ENCODE results near the gene MLIP. TPM values are rescaled to one million over a fixed set of nuclear protein-coding genes. Genes with fewer than 3 reads are reported as not detected.

The MLIP gene
- total RNA-seq, 3 donors from 2014 or later (not counting 1 experiment from before 2014, with no cell fraction given): not detected

DNA sequence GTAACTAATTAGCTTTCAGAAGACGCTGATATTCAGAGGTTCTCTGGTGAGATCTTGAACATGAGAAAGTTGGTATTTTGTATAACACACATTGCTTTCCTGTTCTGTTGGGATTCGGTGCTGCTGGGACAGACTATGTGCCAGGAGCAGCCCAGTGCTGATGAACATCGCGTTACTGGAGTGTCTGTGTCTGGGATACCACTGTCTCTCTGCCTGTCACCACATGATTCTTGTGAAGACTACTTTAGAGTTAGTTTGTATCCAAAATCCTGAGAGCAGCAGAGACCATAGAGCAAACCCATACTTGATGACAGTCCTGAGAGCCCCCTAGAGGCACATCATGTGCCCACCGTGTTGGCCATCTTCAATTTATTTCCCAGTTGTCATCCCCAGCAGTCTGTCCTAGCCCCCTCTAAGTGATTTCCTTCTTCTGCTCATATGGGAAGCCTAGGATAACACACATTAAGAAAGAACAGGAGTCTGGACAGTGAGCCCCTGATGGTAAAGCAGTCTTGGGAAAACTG, 155.2 kb downstream of the MLIP start:
- ATAC-seq: no peak
- Histone ChIP-seq H3K27ac (ENCODE audit: low read length) (no peak overlapping the region), H3K27me3 (ENCODE audit: control insufficient read depth, insufficient read depth, low read length) (no peaks in the 10 kb centered on the region), H3K4me1 (ENCODE audit: control insufficient read depth, insufficient read depth, low read length) (no peaks in the 10 kb centered on the region), H3K9me3 (ENCODE audit: control insufficient read depth, insufficient read depth, low read length) (no peaks in the 10 kb centered on the region), H3K4me3 (ENCODE audit: low read length) (no peak overlapping the region), H3K36me3 (ENCODE audit: control insufficient read depth, insufficient read depth, low read length) (no peaks in the 10 kb centered on the region)
- no peak for DNase-seq
- TF ChIP-seq, protein P1, sequence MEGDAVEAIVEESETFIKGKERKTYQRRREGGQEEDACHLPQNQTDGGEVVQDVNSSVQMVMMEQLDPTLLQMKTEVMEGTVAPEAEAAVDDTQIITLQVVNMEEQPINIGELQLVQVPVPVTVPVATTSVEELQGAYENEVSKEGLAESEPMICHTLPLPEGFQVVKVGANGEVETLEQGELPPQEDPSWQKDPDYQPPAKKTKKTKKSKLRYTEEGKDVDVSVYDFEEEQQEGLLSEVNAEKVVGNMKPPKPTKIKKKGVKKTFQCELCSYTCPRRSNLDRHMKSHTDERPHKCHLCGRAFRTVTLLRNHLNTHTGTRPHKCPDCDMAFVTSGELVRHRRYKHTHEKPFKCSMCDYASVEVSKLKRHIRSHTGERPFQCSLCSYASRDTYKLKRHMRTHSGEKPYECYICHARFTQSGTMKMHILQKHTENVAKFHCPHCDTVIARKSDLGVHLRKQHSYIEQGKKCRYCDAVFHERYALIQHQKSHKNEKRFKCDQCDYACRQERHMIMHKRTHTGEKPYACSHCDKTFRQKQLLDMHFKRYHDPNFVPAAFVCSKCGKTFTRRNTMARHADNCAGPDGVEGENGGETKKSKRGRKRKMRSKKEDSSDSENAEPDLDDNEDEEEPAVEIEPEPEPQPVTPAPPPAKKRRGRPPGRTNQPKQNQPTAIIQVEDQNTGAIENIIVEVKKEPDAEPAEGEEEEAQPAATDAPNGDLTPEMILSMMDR (IDR thresholded peaks at IDR 0.05): no peak
- Mint-ChIP-seq H3K4me3 (no peak overlapping the region), H3K36me3 (no peaks in the 10 kb centered on the region), H3K27ac (no peak overlapping the region), H3K4me1 (no peaks in the 10 kb centered on the region), H3K9me3 (peaks cover 4 to 5% of the 10 kb centered on the region in 2 donors), H3K27me3 (ENCODE audit: low read depth in 2 of 2) (no peaks in the 10 kb centered on the region)
- intact Hi-C loops (cut with micrococcal nuclease): no loop called here
- 83% methylated on average over 5 of the region's 5 CpGs for WGBS (ENCODE audit: insufficient coverage)

DNA sequence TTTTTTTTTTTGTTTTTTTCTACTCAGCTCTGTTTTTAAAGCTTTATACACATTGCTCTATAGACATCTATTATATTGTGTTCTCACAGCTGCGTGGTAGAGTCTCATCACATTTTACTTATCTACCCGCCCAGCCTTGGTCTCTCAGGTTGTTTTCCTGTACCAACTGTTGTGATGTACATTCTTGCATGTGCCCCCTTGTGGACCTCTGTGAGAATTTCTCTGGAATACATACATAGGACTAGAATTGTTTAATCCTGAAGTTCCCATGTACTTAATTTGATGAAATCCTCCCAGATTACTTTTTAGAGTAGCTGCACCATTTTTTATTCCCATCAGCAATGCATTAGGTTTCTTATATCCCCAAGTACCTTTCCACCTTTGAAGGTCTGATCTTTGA, 156.6 kb downstream of the MLIP start:
- ATAC-seq (no peak), DNase-seq (no peak)
- no peaks in the 10 kb centered on the region for H3K4me1 ChIP-seq (ENCODE audit: control insufficient read depth, insufficient read depth, low read length)
- TF ChIP-seq, protein P1 (IDR thresholded peaks at IDR 0.05): no peak
- H3K27me3 Mint-ChIP-seq (ENCODE audit: low read depth in 2 of 2): no peaks in the 10 kb centered on the region
- no peaks in the 10 kb centered on the region for H3K27me3 ChIP-seq (ENCODE audit: control insufficient read depth, insufficient read depth, low read length)
- no peaks in the 10 kb centered on the region for H3K9me3 ChIP-seq (ENCODE audit: control insufficient read depth, insufficient read depth, low read length)
- intact Hi-C loops (cut with micrococcal nuclease): no loop called here
- H3K9me3 Mint-ChIP-seq: peaks cover 4 to 9% of the 10 kb centered on the region in 2 donors
- H3K36me3 ChIP-seq (ENCODE audit: control insufficient read depth, insufficient read depth, low read length): no peaks in the 10 kb centered on the region
- H3K27ac Mint-ChIP-seq: no peak overlapping the region
- no peaks in the 10 kb centered on the region for H3K36me3 Mint-ChIP-seq
- 29% methylated on average over 2 of the region's 2 CpGs for WGBS (ENCODE audit: insufficient coverage)
- H3K4me1 Mint-ChIP-seq: no peaks in the 10 kb centered on the region
- no peak overlapping the region for H3K4me3 ChIP-seq (ENCODE audit: low read length)
- no peak overlapping the region for H3K4me3 Mint-ChIP-seq
- H3K27ac ChIP-seq (ENCODE audit: low read length): no peak overlapping the region

GRCh38 chr6:54273214-54273820, 162.1 kb downstream of the MLIP start:
- DNase-seq (no peak), ATAC-seq (no peak)
- no peaks in the 10 kb centered on the region for H3K27me3 ChIP-seq (ENCODE audit: control insufficient read depth, insufficient read depth, low read length)
- H3K4me3 ChIP-seq (ENCODE audit: low read length): no peak overlapping the region
- no peaks in the 10 kb centered on the region for H3K27me3 Mint-ChIP-seq (ENCODE audit: low read depth in 2 of 2)
- no peaks in the 10 kb centered on the region for H3K36me3 Mint-ChIP-seq
- H3K4me1 ChIP-seq (ENCODE audit: control insufficient read depth, insufficient read depth, low read length): no peaks in the 10 kb centered on the region
- no peak overlapping the region for H3K27ac ChIP-seq (ENCODE audit: low read length)
- H3K27ac Mint-ChIP-seq: no peak overlapping the region
- TF ChIP-seq, protein P1 (IDR thresholded peaks at IDR 0.05): no peak
- peaks cover 6% of the 10 kb centered on the region for H3K9me3 ChIP-seq (ENCODE audit: control insufficient read depth, insufficient read depth, low read length)
- H3K36me3 ChIP-seq (ENCODE audit: control insufficient read depth, insufficient read depth, low read length): no peaks in the 10 kb centered on the region
- H3K4me3 Mint-ChIP-seq: no peak overlapping the region
- WGBS (ENCODE audit: insufficient coverage): 90% methylated on average over 6 of the region's 6 CpGs
- H3K9me3 Mint-ChIP-seq: peaks cover 12 to 14% of the 10 kb centered on the region in 2 donors
- intact Hi-C loops (cut with micrococcal nuclease): no loop called here
- H3K4me1 Mint-ChIP-seq: no peaks in the 10 kb centered on the region

DNA sequence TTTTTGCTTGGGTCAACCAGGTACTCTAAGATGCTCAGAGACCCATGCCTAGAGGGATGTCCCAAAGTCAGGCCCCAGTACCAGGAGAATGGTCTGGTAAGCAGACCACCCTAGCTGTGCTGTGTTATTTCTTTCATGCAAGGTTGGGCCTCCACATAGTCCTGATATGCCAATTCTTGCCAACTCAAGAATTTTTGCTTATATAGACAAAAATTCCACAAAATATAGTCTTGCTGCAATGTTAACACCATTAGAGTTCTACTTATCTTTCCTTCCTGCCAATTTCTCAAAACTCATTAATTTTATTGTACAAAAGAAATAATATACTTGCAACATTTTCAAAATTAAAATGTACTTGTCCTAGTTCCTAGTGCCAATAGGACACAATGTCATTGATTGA, 163.1 kb downstream of the MLIP start:
- Mint-ChIP-seq H3K27ac (no peak overlapping the region), H3K27me3 (ENCODE audit: low read depth in 2 of 2) (no peaks in the 10 kb centered on the region), H3K9me3 (peaks cover 14 to 18% of the 10 kb centered on the region in 2 donors), H3K4me3 (no peak overlapping the region), H3K36me3 (no peaks in the 10 kb centered on the region), H3K4me1 (no peaks in the 10 kb centered on the region)
- Histone ChIP-seq H3K4me3 (ENCODE audit: low read length) (no peak overlapping the region), H3K27me3 (ENCODE audit: control insufficient read depth, insufficient read depth, low read length) (no peaks in the 10 kb centered on the region), H3K36me3 (ENCODE audit: control insufficient read depth, insufficient read depth, low read length) (no peaks in the 10 kb centered on the region), H3K27ac (ENCODE audit: low read length) (no peak overlapping the region), H3K9me3 (ENCODE audit: control insufficient read depth, insufficient read depth, low read length) (peaks cover 6% of the 10 kb centered on the region), H3K4me1 (ENCODE audit: control insufficient read depth, insufficient read depth, low read length) (no peaks in the 10 kb centered on the region)
- TF ChIP-seq, protein P1 (IDR thresholded peaks at IDR 0.05): no peak
- intact Hi-C loops (cut with micrococcal nuclease): no loop called here
- DNase-seq (no peak), ATAC-seq (no peak)
